IMR-90 (cell line): Measurements from ENCODE around the gene ATP5ME. TPM values are rescaled to one million over a fixed set of nuclear protein-coding genes. Genes with fewer than 3 reads are reported as not detected.
A peak's percentile ranks its signal among the peaks of the same experiment; 100 is the strongest.

ENCODE experiments used
- ATAC-seq: fragments of 200-7000 bp; cut with Tn5 transposase; 2 replicates; pipeline ENCODE4 v1.9.1; 2020; ENCODE audit warnings: low read depth, mild to moderate bottlenecking, moderate library complexity
- BruUV-seq: library from RNA; stranded (reverse); fragments of 400-500 nt; replicated peaks from 2 replicates; lab custom pipeline; 2021; lab: Mats Ljungman, UMichigan
- CTCF ChIA-PET: fragments of 300-600 bp; formaldehyde crosslinking; extraction: SDS; loops from one replicate; lab custom pipeline; 2021; ENCODE audit warnings: antibody characterized with exemption; lab: Yijun Ruan, JAX
- POLR2A ChIA-PET: fragments of 300-600 bp; sonication (Branson Sonifier 250); formaldehyde crosslinking; loops from one replicate; lab custom pipeline; 2022; ENCODE audit warnings: antibody characterized with exemption; ENCODE audit not compliant: unreplicated experiment; lab: Charles Lee
- DNase-seq: peaks from one replicate; pipeline ENCODE4 v3.0.0; 2013
- H2AFZ ChIP-seq: replicated peaks from 2 replicates; pipeline ENCODE3; 2013; ENCODE audit warnings: low read length, mild to moderate bottlenecking; ENCODE audit not compliant: poor library complexity
- H2AK5ac ChIP-seq: 2 replicates; pipeline ENCODE4 v1.6.1; 2013; ENCODE audit warnings: low read depth, low read length, inconsistent platforms
- H2AK9ac ChIP-seq: replicated peaks from 2 replicates; pipeline ENCODE3; 2013; ENCODE audit warnings: mild to moderate bottlenecking, low read depth, low read length, moderate library complexity; ENCODE audit not compliant: poor library complexity
- H2BK120ac ChIP-seq: 2 replicates; pipeline ENCODE4 v1.6.1; 2013; ENCODE audit warnings: low read depth, low read length, inconsistent platforms
- H2BK15ac ChIP-seq: 3 replicates; pipeline ENCODE4 v1.6.1; 2013; ENCODE audit warnings: low read depth, low read length, inconsistent platforms
- H2BK20ac ChIP-seq: 2 replicates; pipeline ENCODE4 v1.6.1; 2013; ENCODE audit warnings: low read depth, mild to moderate bottlenecking, inconsistent platforms, low read length, moderate library complexity
- H2BK5ac ChIP-seq: 2 replicates; pipeline ENCODE4 v1.6.1; 2013; ENCODE audit warnings: mild to moderate bottlenecking, low read depth, low read length, inconsistent platforms; ENCODE audit not compliant: poor library complexity, severe bottlenecking
- H3K14ac ChIP-seq: replicated peaks from 2 replicates; pipeline ENCODE4 v1.6.1; 2013; ENCODE audit warnings: low read depth, low read length, inconsistent platforms
- H3K18ac ChIP-seq: 2 replicates; pipeline ENCODE4 v1.6.1; 2013; ENCODE audit warnings: low read depth, low read length, control low read depth
- H3K23ac ChIP-seq: 2 replicates; pipeline ENCODE4 v1.6.1; 2013; ENCODE audit warnings: low read depth, low read length, inconsistent platforms
- H3K27ac ChIP-seq: 2 replicates; pipeline ENCODE4 v1.5.1; 2013; ENCODE audit warnings: mild to moderate bottlenecking, control low read depth, low read length; ENCODE audit not compliant: insufficient read depth
- H3K27me3 ChIP-seq: 2 replicates; pipeline ENCODE4 v1.6.1; 2013; ENCODE audit warnings: low read length; ENCODE audit not compliant: control insufficient read depth, insufficient read depth
- H3K36me3 ChIP-seq: 2 replicates; pipeline ENCODE4 v1.6.1; 2013; ENCODE audit warnings: low read length, mixed read lengths; ENCODE audit not compliant: control insufficient read depth, insufficient read depth
- H3K4ac ChIP-seq: 2 replicates; pipeline ENCODE4 v1.6.1; 2013; ENCODE audit warnings: low read depth, low read length, inconsistent platforms
- H3K4me1 ChIP-seq: 2 replicates; pipeline ENCODE4 v1.6.1; 2013; ENCODE audit warnings: low read length, mixed read lengths; ENCODE audit not compliant: control insufficient read depth, insufficient read depth
- H3K4me2 ChIP-seq: 2 replicates; pipeline ENCODE4 v1.6.1; 2013; ENCODE audit warnings: low read depth, mild to moderate bottlenecking, control low read depth, low read length, moderate library complexity
- H3K4me3 ChIP-seq: 2 replicates; pipeline ENCODE4 v1.5.1; 2013; ENCODE audit warnings: low read depth, mild to moderate bottlenecking, control low read depth, low read length, moderate library complexity; ENCODE audit not compliant: insufficient read depth
- H3K56ac ChIP-seq: 2 replicates; pipeline ENCODE4 v1.6.1; 2013; ENCODE audit warnings: low read length, inconsistent platforms; ENCODE audit not compliant: insufficient read depth; ENCODE audit errors: extremely low read depth
- H3K79me1 ChIP-seq, 2 experiments: 2 replicates each; pipeline ENCODE4 v1.6.1; 2013; ENCODE audit warnings: low read length in 2 of 2, inconsistent platforms in 1 of 2, low read depth in 1 of 2
- H3K9ac ChIP-seq: 2 replicates; pipeline ENCODE4 v1.6.1; 2013; ENCODE audit warnings: low read depth, low read length, control low read depth
- H3K9me1 ChIP-seq: 2 replicates; pipeline ENCODE4 v1.6.1; 2013; ENCODE audit warnings: low read length, inconsistent platforms; ENCODE audit not compliant: insufficient read depth
- H3K9me3 ChIP-seq: 2 replicates; pipeline ENCODE4 v1.6.1; 2013; ENCODE audit warnings: low read length; ENCODE audit not compliant: control insufficient read depth, insufficient read depth
- H4K20me1 ChIP-seq: 2 replicates; pipeline ENCODE4 v1.6.1; 2013; ENCODE audit warnings: low read length, inconsistent platforms; ENCODE audit not compliant: insufficient read depth
- H4K5ac ChIP-seq: 2 replicates; pipeline ENCODE4 v1.6.1; 2013; ENCODE audit warnings: mild to moderate bottlenecking, low read depth, low read length, control low read depth
- H4K8ac ChIP-seq, 2 experiments: 2 replicates each; pipeline ENCODE4 v1.6.1; 2013; ENCODE audit warnings: low read depth in 2 of 2, low read length in 2 of 2, control low read depth in 1 of 2, inconsistent platforms in 1 of 2
- H4K91ac ChIP-seq: 2 replicates; pipeline ENCODE4 v1.6.1; 2013; ENCODE audit warnings: low read depth, low read length, inconsistent platforms; ENCODE audit not compliant: insufficient read depth
- BHLHE40 ChIP-seq: fragments of 150-350 bp; IDR thresholded peaks from 2 replicates; pipeline ENCODE4 v1.6.1; 2016; ENCODE audit warnings: mild to moderate bottlenecking, low read depth, low read length
- SMC3 ChIP-seq: fragments of 150-350 bp; IDR thresholded peaks from 2 replicates; pipeline ENCODE4 v1.6.1; 2016; ENCODE audit warnings: low read depth, mild to moderate bottlenecking, antibody characterized with exemption, low read length, moderate library complexity
- WGBS, 2 experiments: methylation state at CpG; one replicate each; pipeline versions ENCODE4 v1.1.5 to v1.1.7; 2013; ENCODE audit warnings: missing lambda C conversion rate in 2 of 2; ENCODE audit not compliant: insufficient read length in 1 of 2; ENCODE audit errors: extremely low coverage in 2 of 2; 5-methylcytosine and 5-hydroxymethylcytosine counted together
- dilution Hi-C: fragments of 300-500 bp; cut with HindIII; formaldehyde crosslinking; loops from one replicate; pipeline ENCODE4 v1.14.3; 2018; ENCODE audit warnings: low sequenced_read_pairs; ENCODE audit not compliant: unreplicated experiment
- in situ Hi-C: fragments of 300-500 bp; cut with MboI; formaldehyde crosslinking; loops from 3 replicates; pipeline ENCODE4 v1.14.3; 2019; ENCODE audit warnings: low sequenced_read_pairs, inconsistent platforms, mixed read lengths
- intact Hi-C: fragments of 100-400 bp; cut with micrococcal nuclease; formaldehyde crosslinking; loops from 2 replicates; pipeline ENCODE4 v1.10.0; 2022
- polyA plus RNA-seq, 3 experiments: library from polyadenylated mRNA; depleted of rRNA; stranded (reverse); fragments of >200 nt; gene quantifications; 2 replicates each; pipeline ENCODE4 v1.2.3, GENCODE V29; 2012; ENCODE audit warnings: low replicate concordance in 1 of 3
- total RNA-seq: library from RNA; depleted of rRNA; stranded (reverse); fragments of >200 nt; gene quantifications from 2 replicates; pipeline ENCODE4 v1.2.3, GENCODE V29; 2012

Gene ATP5ME
- total and polyA plus RNA-seq, 2 of the 4 experiments (the other 2 are of a cell fraction) = 39.3 to 603 TPM

- no peaks in the 10 kb centered on the region for H3K9me3 ChIP-seq
- H2AK9ac ChIP-seq = peak overlapping the region; percentile 28
- no peak overlapping the region for H3K14ac ChIP-seq
- H3K18ac ChIP-seq = no peak overlapping the region
- peaks cover 5% of the 10 kb centered on the region for H3K9me1 ChIP-seq
- no peak overlapping the region for H4K5ac ChIP-seq
- no peak overlapping the region for H3K27ac ChIP-seq
- H3K4me3 ChIP-seq = no peak overlapping the region
- in situ Hi-C loops = no loop called here
- H4K91ac ChIP-seq = no peak overlapping the region
- no peak overlapping the region for H2BK20ac ChIP-seq
- dilution Hi-C loops = no loop called here
- no peak overlapping the region for H3K9ac ChIP-seq
- H3K4ac ChIP-seq = no peak overlapping the region
- no peak overlapping the region for H3K23ac ChIP-seq
- H3K4me2 ChIP-seq = no peak overlapping the region
- no peak overlapping the region for H3K56ac ChIP-seq
- no peak overlapping the region for H2BK15ac ChIP-seq
- POLR2A ChIA-PET = no interaction called here
- no TSS peak for BruUV-seq
- H3K79me1 ChIP-seq = 0 out of 4 replicates have a peak, but pooled peaks cover 0 to under 1% of the 10 kb centered on the region in 2 experiments
- CTCF ChIA-PET = no interaction called here
- intact Hi-C loops = no loop called here
- H2AFZ ChIP-seq = peak overlapping the region; percentile 51
- H2AK5ac ChIP-seq = no peak overlapping the region
- H3K4me1 ChIP-seq = peaks cover 11% of the 10 kb centered on the region
- H4K8ac ChIP-seq = no peak overlapping the region
- ATAC-seq (no peak), DNase-seq (no peak)
- no peak overlapping the region for H2BK120ac ChIP-seq
- no peak overlapping the region for H2BK5ac ChIP-seq
- no peaks in the 10 kb centered on the region for H4K20me1 ChIP-seq
- WGBS, 2 experiments = 88% methylated on average over 15 of the region's 23 CpGs; no CpG with 5 or more reads in 1 of the 2 experiments
- no peaks in the 10 kb centered on the region for H3K36me3 ChIP-seq
- TF ChIP-seq BHLHE40 = no peak
- no peak for TF ChIP-seq SMC3
- H3K27me3 ChIP-seq = no peaks in the 10 kb centered on the region
Observed at GRCh38 chr4:682490-683172, 8.6 kb upstream of the ATP5ME start.
